Activated T-cell treated with anti-CD3 and anti-CD28 coated beads, Interleukin-2, amount 50 U/mL, for 72 hours (primary cell): Measurements from ENCODE around the gene GNB3. TPM values are rescaled to one million over a fixed set of nuclear protein-coding genes. Genes with fewer than 3 reads are reported as not detected.
"Not testable (repeated sequence)": the region's sequence is repeated elsewhere in the genome, so short reads cannot be mapped to it uniquely, and the experiment has no call there.

Experiments
- ATAC-seq, 2 donors: fragments of 150-1000 bp; cut with Tn5 transposase; replicated peaks in 1 of 2; 2 replicates each; pipeline ENCODE4 v1.10.0; 2021; ENCODE audit warnings: moderate library complexity in 2 of 2, mild to moderate bottlenecking in 1 of 2
- DNase-seq, 2 donors: peaks; one replicate each; pipeline ENCODE4 v3.0.0; 2021 to 2022; ENCODE audit warnings: mixed read lengths in 1 of 2
- H3K27ac Mint-ChIP-seq: one replicate; pipeline ENCODE4 v1.8.0; 2022; ENCODE audit warnings: mild to moderate bottlenecking, moderate library complexity, mixed read lengths
- H3K27me3 Mint-ChIP-seq: one replicate; pipeline ENCODE4 v1.8.0; 2022; ENCODE audit warnings: low read depth, mixed read lengths
- H3K36me3 Mint-ChIP-seq, 2 donors: one replicate each; pipeline ENCODE4 v1.8.0; 2022; ENCODE audit warnings: mixed read lengths in 2 of 2, mild to moderate bottlenecking in 1 of 2; ENCODE audit not compliant: insufficient read depth in 2 of 2
- H3K4me1 Mint-ChIP-seq: one replicate; pipeline ENCODE4 v1.8.0; 2022; ENCODE audit warnings: low read depth, mixed read lengths
- H3K4me3 Mint-ChIP-seq, 2 donors: one replicate each; pipeline ENCODE4 v1.8.0; 2022; ENCODE audit warnings: mild to moderate bottlenecking in 2 of 2, mixed read lengths in 2 of 2, moderate library complexity in 2 of 2
- H3K9me3 Mint-ChIP-seq, 2 donors: one replicate each; pipeline ENCODE4 v1.8.0; 2022; ENCODE audit warnings: mixed read lengths in 2 of 2
- total RNA-seq, 2 donors: library from RNA; stranded (reverse); gene quantifications; one replicate each; pipeline ENCODE4 v1.2.3, GENCODE V29; 2022

Gene GNB3
- total RNA-seq, 2 donors from 2014 or later = 0.95 to 1.3 TPM

GRCh38 chr12:6863033-6863432, 22.3 kb downstream of the GNB3 start:
- ATAC-seq = no peak
- H3K27ac Mint-ChIP-seq = no peak overlapping the region
- no peak for DNase-seq
- H3K9me3 Mint-ChIP-seq = no peaks in the 10 kb centered on the region
- no peak overlapping the region for H3K4me3 Mint-ChIP-seq
- H3K27me3 Mint-ChIP-seq = no peaks in the 10 kb centered on the region
- H3K4me1 Mint-ChIP-seq = peaks cover 18% of the 10 kb centered on the region
- H3K36me3 Mint-ChIP-seq = peaks cover 11 to 20% of the 10 kb centered on the region in 2 donors

- H3K4me1 Mint-ChIP-seq = peaks cover 24% of the 10 kb centered on the region
- no peak for ATAC-seq
- DNase-seq = no peak
- H3K27ac Mint-ChIP-seq = no peak overlapping the region
- no peak overlapping the region for H3K4me3 Mint-ChIP-seq
- H3K36me3 Mint-ChIP-seq = peaks cover 15 to 22% of the 10 kb centered on the region in 2 donors
- no peaks in the 10 kb centered on the region for H3K27me3 Mint-ChIP-seq
- H3K9me3 Mint-ChIP-seq = no peaks in the 10 kb centered on the region
Measured at GRCh38 chr12:6863586-6864321, 23.0 kb downstream of the GNB3 start.

- H3K9me3 Mint-ChIP-seq, DNase-seq, H3K27ac Mint-ChIP-seq, H3K4me3 Mint-ChIP-seq, H3K27me3 Mint-ChIP-seq, ATAC-seq: not testable (repeated sequence)
- peaks cover 21 to 23% of the 10 kb centered on the region in 2 donors for H3K36me3 Mint-ChIP-seq
- H3K4me1 Mint-ChIP-seq = peaks cover 40% of the 10 kb centered on the region
Measured at GRCh38 chr12:6865307-6865706, 24.6 kb downstream of the GNB3 start.

GRCh38 chr12:6866163-6866919, 25.6 kb downstream of the GNB3 start:
- DNase-seq (no peak), ATAC-seq (no peak)
- Mint-ChIP-seq H3K9me3 (no peaks in the 10 kb centered on the region), H3K27ac (no peak overlapping the region), H3K4me1 (peaks cover 50% of the 10 kb centered on the region), H3K36me3 (peaks cover 20 to 21% of the 10 kb centered on the region in 2 donors), H3K4me3 (peak overlapping the region; percentile 94 to 98), H3K27me3 (no peaks in the 10 kb centered on the region)

- peaks cover 57% of the 10 kb centered on the region for H3K4me1 Mint-ChIP-seq
- no peaks in the 10 kb centered on the region for H3K27me3 Mint-ChIP-seq
- peak overlapping the region; percentile 94 to 98 for H3K4me3 Mint-ChIP-seq
- ATAC-seq = peak; percentile 5 to 6
- H3K36me3 Mint-ChIP-seq = peaks cover 20 to 21% of the 10 kb centered on the region in 2 donors
- H3K9me3 Mint-ChIP-seq = no peaks in the 10 kb centered on the region
- no peak for DNase-seq
- peak overlapping the region; percentile 98 for H3K27ac Mint-ChIP-seq
Measured at GRCh38 chr12:6866920-6867412, 26.2 kb downstream of the GNB3 start.

- H3K27ac Mint-ChIP-seq = peak within 1 kb of the TSS; percentile 98
- H3K4me1 Mint-ChIP-seq = peaks cover 63% of the 10 kb centered on the region
- no peaks in the 10 kb centered on the region for H3K27me3 Mint-ChIP-seq
- H3K9me3 Mint-ChIP-seq = no peaks in the 10 kb centered on the region
- DNase-seq (peak; percentile 85 to 88), ATAC-seq (peak; percentile 74 to 75)
- peaks cover 19 to 21% of the 10 kb centered on the region in 2 donors for H3K36me3 Mint-ChIP-seq
- peak within 1 kb of the TSS; percentile 97 to 98 for H3K4me3 Mint-ChIP-seq
Measured at GRCh38 chr12:6867413-6868210, 26.9 kb downstream of the GNB3 start, which contains the start of gene TPI1. TPI1 (plus strand) TSS chr12:6867531; CDS start chr12:6867567, 36 bp downstream.

GRCh38 chr12:6868211-6869048, 27.7 kb downstream of the GNB3 start:
- Mint-ChIP-seq H3K27me3 (no peaks in the 10 kb centered on the region), H3K36me3 (peaks cover 16 to 18% of the 10 kb centered on the region in 2 donors), H3K9me3 (no peaks in the 10 kb centered on the region), H3K27ac (peak overlapping the region; percentile 96), H3K4me1 (peaks cover 66% of the 10 kb centered on the region), H3K4me3 (peak overlapping the region; percentile 97 to 98)
- ATAC-seq (peak in 1 of 2 donors; percentile 1), DNase-seq (peak in 1 of 2 donors; percentile 27)

- peaks cover 15 to 18% of the 10 kb centered on the region in 2 donors for H3K36me3 Mint-ChIP-seq
- H3K27ac Mint-ChIP-seq = peak overlapping the region; percentile 96
- H3K27me3 Mint-ChIP-seq = no peaks in the 10 kb centered on the region
- H3K4me3 Mint-ChIP-seq = peak overlapping the region; percentile 97 to 98
- H3K4me1 Mint-ChIP-seq = peaks cover 72% of the 10 kb centered on the region
- no peaks in the 10 kb centered on the region for H3K9me3 Mint-ChIP-seq
- ATAC-seq (no peak), DNase-seq (peak; percentile 86 to 88)
Measured at GRCh38 chr12:6869049-6870021, 28.6 kb downstream of the GNB3 start.

GRCh38 chr12:6870304-6870703, 29.6 kb downstream of the GNB3 start:
- H3K9me3 Mint-ChIP-seq, ATAC-seq, H3K27me3 Mint-ChIP-seq, DNase-seq: not testable (repeated sequence)
- Mint-ChIP-seq H3K4me3 (peak overlapping the region; percentile 97 to 98), H3K36me3 (peaks cover 15 to 18% of the 10 kb centered on the region in 2 donors), H3K27ac (peak overlapping the region; percentile 55), H3K4me1 (peaks cover 72% of the 10 kb centered on the region)

- no peaks in the 10 kb centered on the region for H3K27me3 Mint-ChIP-seq
- H3K9me3 Mint-ChIP-seq = no peaks in the 10 kb centered on the region
- H3K27ac Mint-ChIP-seq = peak overlapping the region; percentile 69
- ATAC-seq (no peak), DNase-seq (peak; percentile 39 to 50)
- peaks cover 63% of the 10 kb centered on the region for H3K4me1 Mint-ChIP-seq
- peaks cover 18 to 21% of the 10 kb centered on the region in 2 donors for H3K36me3 Mint-ChIP-seq
- peak overlapping the region; percentile 97 to 98 for H3K4me3 Mint-ChIP-seq
Measured at GRCh38 chr12:6871052-6871957, 30.6 kb downstream of the GNB3 start.
